ENCODE results near the gene EEF1A2. TPM values are rescaled to one million over a fixed set of nuclear protein-coding genes. Genes with fewer than 3 reads are reported as not detected.

EEF1A2 gene
- total and polyA plus RNA-seq, 2 of the 4 experiments (the other 2 are of a cell fraction): 1.3 to 4.6 TPM

GRCh38 chr20:63507083-63507743 is 8.3 kb upstream of the EEF1A2 start:
- POLR2A ChIA-PET (ENCODE audit: unreplicated experiment): no interaction called here

More at GRCh38 chr20:63507083-63507743, 8.3 kb upstream of the EEF1A2 start:
- Histone ChIP-seq H3K9me1 (ENCODE audit: insufficient read depth, low read length) (no peaks in the 10 kb centered on the region), H3K4me3 (ENCODE audit: insufficient read depth, low read depth, low read length) (no peak overlapping the region), H3K36me3 (ENCODE audit: control insufficient read depth, insufficient read depth, low read length) (no peaks in the 10 kb centered on the region), H3K27me3 (ENCODE audit: control insufficient read depth, insufficient read depth, low read length) (peaks cover 41% of the 10 kb centered on the region), H3K14ac (replicated peaks; ENCODE audit: low read depth, low read length) (no peak overlapping the region), H3K23ac (ENCODE audit: low read depth, low read length) (no peak overlapping the region), H2BK20ac (ENCODE audit: low read depth, low read length) (no peak overlapping the region), H3K4me2 (ENCODE audit: low read depth, low read length) (no peak overlapping the region), H2AK9ac (replicated peaks; ENCODE audit: low read depth, low read length, poor library complexity) (no peak overlapping the region), H2BK5ac (ENCODE audit: low read depth, low read length, poor library complexity, severe bottlenecking) (no peak overlapping the region), H3K4me1 (ENCODE audit: control insufficient read depth, insufficient read depth, low read length) (0 out of 2 replicates have a peak, but pooled peaks cover 1% of the 10 kb centered on the region), H2BK120ac (ENCODE audit: low read depth, low read length) (no peak overlapping the region), H3K56ac (ENCODE audit: extremely low read depth, insufficient read depth, low read length) (no peak overlapping the region), H4K20me1 (ENCODE audit: insufficient read depth, low read length) (no peaks in the 10 kb centered on the region), H3K9ac (ENCODE audit: low read depth, low read length) (no peak overlapping the region), H3K79me1 (ENCODE audit: low read depth in 1 of 2, low read length in 2 of 2) (no peaks in the 10 kb centered on the region), H4K91ac (ENCODE audit: insufficient read depth, low read depth, low read length) (no peak overlapping the region), H3K27ac (ENCODE audit: insufficient read depth, low read length) (no peak overlapping the region), H4K5ac (ENCODE audit: low read depth, low read length) (no peak overlapping the region), H2AK5ac (ENCODE audit: low read depth, low read length) (no peak overlapping the region), H4K8ac (ENCODE audit: low read depth in 2 of 2, low read length in 2 of 2) (no peak overlapping the region), H3K4ac (ENCODE audit: low read depth, low read length) (no peak overlapping the region), H2BK15ac (ENCODE audit: low read depth, low read length) (no peak overlapping the region), H3K9me3 (ENCODE audit: control insufficient read depth, insufficient read depth, low read length) (peaks cover 29% of the 10 kb centered on the region), H3K18ac (ENCODE audit: low read depth, low read length) (no peak overlapping the region), H2AFZ (replicated peaks; ENCODE audit: low read length, poor library complexity) (no peak overlapping the region)
- CTCF ChIA-PET: no interaction called here
- DNase-seq: no peak
- ATAC-seq (ENCODE audit: low read depth): no peak
- intact Hi-C loops (cut with micrococcal nuclease): no loop called here
- in situ Hi-C loops (cut with MboI; ENCODE audit: low sequenced_read_pairs): no loop called here
- no TSS peak for BruUV-seq (replicated peaks)
- dilution Hi-C loops (cut with HindIII; ENCODE audit: low sequenced_read_pairs, unreplicated experiment): no loop called here
- TF ChIP-seq ELK1 (IDR thresholded peaks at IDR 0.05; ENCODE audit: borderline replicate concordance, low read depth, low read length) (no peak), POLR2A (IDR thresholded peaks at IDR 0.05; ENCODE audit: low read depth, low read length) (no peak), MAFK (IDR thresholded peaks at IDR 0.05; ENCODE audit: low read depth, low read length) (no peak), RAD21 (IDR thresholded peaks at IDR 0.05; ENCODE audit: low read length) (no peak), MXI1 (IDR thresholded peaks at IDR 0.05; ENCODE audit: borderline replicate concordance, low read depth, low read length) (no peak), USF2 (IDR thresholded peaks at IDR 0.05; ENCODE audit: low read depth, low read length) (no peak), BHLHE40 (IDR thresholded peaks at IDR 0.05; ENCODE audit: low read depth, low read length) (no peak), FOS (IDR thresholded peaks at IDR 0.05; ENCODE audit: low read depth, low read length) (no peak), MAZ (IDR thresholded peaks at IDR 0.05; ENCODE audit: borderline replicate concordance, low read depth, low read length) (no peak), CEBPB (IDR thresholded peaks at IDR 0.05; ENCODE audit: low read depth, low read length) (no peak), RCOR1 (IDR thresholded peaks at IDR 0.05; ENCODE audit: insufficient replicate concordance, low read length) (no peak), RFX5 (IDR thresholded peaks at IDR 0.05; ENCODE audit: low read depth, low read length) (no peak), CHD1 (IDR thresholded peaks at IDR 0.05; ENCODE audit: low read depth, low read length) (no peak), NFE2L2 (IDR thresholded peaks at IDR 0.05; ENCODE audit: low read depth, low read length) (no peak), CTCF (conservative IDR thresholded peaks at IDR 0.05; ENCODE audit: low read depth, low read length) (no peak), SMC3 (IDR thresholded peaks at IDR 0.05; ENCODE audit: low read depth, low read length) (no peak)
- 87% methylated on average over 20 of the region's 30 CpGs; no CpG with 5 or more reads in 1 of the 2 experiments for WGBS, 2 experiments (ENCODE audit: extremely low coverage in 2 of 2, insufficient read length in 1 of 2)

Measured in IMR-90 (cell line).